ENCODE data around the gene KCNQ1.

GRCh38 chr11:2575591-2576051, 130.8 kb downstream of the KCNQ1 start:
- TF ChIP-seq GATA3 (IDR thresholded peaks at IDR 0.05; ENCODE audit: low read depth, low read length) (no peak), GATA2 (IDR thresholded peaks at IDR 0.05; ENCODE audit: low read depth, low read length) (no peak)
